CD4-positive, CD25-positive, alpha-beta regulatory T cell (primary cell): ENCODE data around the gene GOLGA8M. TPM values are rescaled to one million over a fixed set of nuclear protein-coding genes. Genes with fewer than 3 reads are reported as not detected.
A peak's percentile ranks its signal among the peaks of the same experiment; 100 is the strongest.
"Not testable (repeated sequence)": the region's sequence is repeated elsewhere in the genome, so short reads cannot be mapped to it uniquely, and the experiment has no call there.

Experiments
- ATAC-seq, 2 donors: fragments of 150-1000 bp; cut with Tn5 transposase; one replicate each; pipeline ENCODE4 v1.10.0; 2021; ENCODE audit warnings: low read depth in 2 of 2, moderate number of reproducible peaks in 2 of 2, moderate library complexity in 1 of 2
- DNase-seq, 3 donors: peaks; one replicate each; pipeline versions ENCODE4 v3.0.0 to v3.0.0-alpha.2; 2012 to 2022; ENCODE audit warnings: mixed read lengths in 1 of 3
- H3K27ac ChIP-seq: one replicate; pipeline ENCODE4 v1.7.0; 2013; ENCODE audit warnings: mild to moderate bottlenecking, low read length; ENCODE audit not compliant: insufficient read depth, poor library complexity, severe bottlenecking
- H3K27me3 ChIP-seq: one replicate; pipeline ENCODE4 v1.7.0; 2013; ENCODE audit warnings: low read length; ENCODE audit not compliant: control insufficient read depth, insufficient read depth
- H3K36me3 ChIP-seq: one replicate; pipeline ENCODE4 v1.7.0; 2013; ENCODE audit warnings: mild to moderate bottlenecking, low read length, moderate library complexity; ENCODE audit not compliant: control insufficient read depth, insufficient read depth
- H3K4me1 ChIP-seq: 2 replicates; pipeline ENCODE4 v1.7.0; 2013; ENCODE audit warnings: mild to moderate bottlenecking, low read length; ENCODE audit not compliant: insufficient read depth, control insufficient read depth, poor library complexity, severe bottlenecking
- H3K4me3 ChIP-seq: one replicate; pipeline ENCODE4 v1.7.0; 2013; ENCODE audit warnings: low read depth, mild to moderate bottlenecking, low read length, moderate library complexity
- H3K9me3 ChIP-seq, 2 experiments: 1 replicate in 1 of 2; 2 replicates in 1 of 2; pipeline ENCODE4 v1.7.0; 2013; ENCODE audit warnings: low read length in 2 of 2, mild to moderate bottlenecking in 1 of 2, moderate library complexity in 1 of 2; ENCODE audit not compliant: control insufficient read depth in 2 of 2
- H3K27ac Mint-ChIP-seq, 3 donors: one replicate each; pipeline ENCODE4 v1.8.0; 2020 to 2022; ENCODE audit warnings: mild to moderate bottlenecking in 3 of 3, mixed read lengths in 3 of 3, moderate library complexity in 2 of 3
- H3K27me3 Mint-ChIP-seq: one replicate; pipeline ENCODE4 v1.8.0; 2022; ENCODE audit warnings: mild to moderate bottlenecking, mixed read lengths
- H3K36me3 Mint-ChIP-seq: one replicate; pipeline ENCODE4 v1.8.0; 2020; ENCODE audit warnings: mixed read lengths
- H3K4me1 Mint-ChIP-seq, 4 donors: one replicate each; pipeline ENCODE4 v1.8.0; 2020 to 2022; ENCODE audit warnings: mixed read lengths in 4 of 4, mild to moderate bottlenecking in 1 of 4
- H3K4me3 Mint-ChIP-seq, 4 donors: one replicate each; pipeline ENCODE4 v1.8.0; 2020 to 2022; ENCODE audit warnings: mild to moderate bottlenecking in 4 of 4, mixed read lengths in 4 of 4, moderate library complexity in 3 of 4
- H3K9me3 Mint-ChIP-seq, 7 donors: one replicate each; pipeline ENCODE4 v1.8.0; 2020 to 2022; ENCODE audit warnings: mixed read lengths in 7 of 7, mild to moderate bottlenecking in 3 of 7, moderate library complexity in 2 of 7
- polyA plus RNA-seq, 4 donors: library from polyadenylated mRNA; unstranded; fragments of 300-500 nt; fragmentation: Illumina TruSeq; gene quantifications; one replicate each; pipeline ENCODE4 v1.2.3, GENCODE V29; 2021
- total RNA-seq: library from RNA; stranded (reverse); gene quantifications from one replicate; pipeline ENCODE4 v1.2.3, GENCODE V29; 2022

The GOLGA8M gene
- total and polyA plus RNA-seq, 5 donors from 2014 or later, result 1.1 TPM; not detected in 4

- DNase-seq, H3K36me3 Mint-ChIP-seq, H3K27me3 ChIP-seq, H3K4me3 ChIP-seq, H3K36me3 ChIP-seq, H3K27ac Mint-ChIP-seq, H3K4me1 ChIP-seq, ATAC-seq, H3K9me3 ChIP-seq, H3K27me3 Mint-ChIP-seq, H3K9me3 Mint-ChIP-seq, H3K27ac ChIP-seq, H3K4me1 Mint-ChIP-seq, H3K4me3 Mint-ChIP-seq: not testable (repeated sequence)
Observed at GRCh38 chr15:28655329-28656017, 56.7 kb downstream of the GOLGA8M start.

- H3K4me3 Mint-ChIP-seq, H3K9me3 Mint-ChIP-seq, DNase-seq, H3K36me3 ChIP-seq, H3K27me3 ChIP-seq, H3K4me3 ChIP-seq, H3K27ac ChIP-seq, H3K4me1 ChIP-seq, H3K27ac Mint-ChIP-seq, H3K4me1 Mint-ChIP-seq, ATAC-seq, H3K9me3 ChIP-seq, H3K27me3 Mint-ChIP-seq, H3K36me3 Mint-ChIP-seq: not testable (repeated sequence)
Observed at GRCh38 chr15:28654194-28654593, 58.0 kb downstream of the GOLGA8M start.

GRCh38 chr15:28652538-28652937 lies 59.7 kb downstream of the GOLGA8M start:
- not testable (repeated sequence) for H3K4me3 ChIP-seq, H3K4me1 Mint-ChIP-seq, H3K36me3 Mint-ChIP-seq, ATAC-seq, H3K4me1 ChIP-seq, H3K27me3 ChIP-seq, H3K9me3 ChIP-seq, H3K4me3 Mint-ChIP-seq, H3K9me3 Mint-ChIP-seq, H3K36me3 ChIP-seq, H3K27ac ChIP-seq, DNase-seq, H3K27me3 Mint-ChIP-seq
- peak overlapping the region in 1 of 3 donors; percentile 10 for H3K27ac Mint-ChIP-seq

Other genes starting within 250 kb of the GOLGA8M start
- gene GOLGA8G, start 179.4 kb downstream of the GOLGA8M start, total RNA-seq, result not detected
- not detected for gene GOLGA8G, start 179.4 kb downstream of the GOLGA8M start, polyA plus RNA-seq
- gene GOLGA6L25, start 158.9 kb downstream of the GOLGA8M start, total RNA-seq, result not detected
- not detected for gene GOLGA6L25, start 158.9 kb downstream of the GOLGA8M start, polyA plus RNA-seq
- not detected for gene GOLGA6L7, start 136.2 kb upstream of the GOLGA8M start, total RNA-seq
- gene GOLGA6L7, start 136.2 kb upstream of the GOLGA8M start, polyA plus RNA-seq, result not detected
- gene APBA2, start 173.6 kb upstream of the GOLGA8M start, total RNA-seq, result 13.9 TPM
- 10 to 100 TPM in 2 of 4 donors, 1 to 10 TPM in 2; 8.6 to 24.2 (median 15.5) TPM for gene APBA2, start 173.6 kb upstream of the GOLGA8M start, polyA plus RNA-seq